ENCODE measurements around the gene METRN.

DNA sequence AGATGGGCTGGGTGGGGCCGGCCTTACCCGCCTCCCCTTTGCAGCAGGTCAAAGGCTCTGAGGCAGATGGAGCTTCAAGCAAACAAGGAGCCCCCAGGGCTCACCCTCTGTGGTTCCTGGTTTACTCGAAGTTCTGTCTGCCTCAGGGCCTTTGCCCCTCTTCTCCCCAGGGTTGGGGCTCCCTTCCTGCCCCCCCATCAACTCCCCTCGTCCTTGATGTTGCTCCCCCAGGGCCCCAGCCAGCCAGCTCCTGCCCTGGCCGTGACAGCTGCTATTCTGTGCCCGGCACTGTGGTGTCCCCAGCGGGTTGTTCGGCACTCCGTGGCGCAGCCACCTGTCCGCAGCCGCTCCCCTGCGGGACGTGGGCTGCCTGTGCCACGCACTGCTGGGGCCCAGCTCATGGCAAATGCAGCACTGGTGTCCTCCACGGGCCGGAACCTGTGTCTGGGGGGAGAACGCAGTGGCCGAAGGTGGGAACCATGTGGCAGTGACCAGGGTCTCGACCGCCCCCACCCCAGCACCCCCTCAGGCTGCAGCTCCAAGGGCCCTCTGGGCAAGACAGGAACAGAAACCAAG, 4.3 kb upstream of the METRN start:
- TF ChIP-seq, protein P1, sequence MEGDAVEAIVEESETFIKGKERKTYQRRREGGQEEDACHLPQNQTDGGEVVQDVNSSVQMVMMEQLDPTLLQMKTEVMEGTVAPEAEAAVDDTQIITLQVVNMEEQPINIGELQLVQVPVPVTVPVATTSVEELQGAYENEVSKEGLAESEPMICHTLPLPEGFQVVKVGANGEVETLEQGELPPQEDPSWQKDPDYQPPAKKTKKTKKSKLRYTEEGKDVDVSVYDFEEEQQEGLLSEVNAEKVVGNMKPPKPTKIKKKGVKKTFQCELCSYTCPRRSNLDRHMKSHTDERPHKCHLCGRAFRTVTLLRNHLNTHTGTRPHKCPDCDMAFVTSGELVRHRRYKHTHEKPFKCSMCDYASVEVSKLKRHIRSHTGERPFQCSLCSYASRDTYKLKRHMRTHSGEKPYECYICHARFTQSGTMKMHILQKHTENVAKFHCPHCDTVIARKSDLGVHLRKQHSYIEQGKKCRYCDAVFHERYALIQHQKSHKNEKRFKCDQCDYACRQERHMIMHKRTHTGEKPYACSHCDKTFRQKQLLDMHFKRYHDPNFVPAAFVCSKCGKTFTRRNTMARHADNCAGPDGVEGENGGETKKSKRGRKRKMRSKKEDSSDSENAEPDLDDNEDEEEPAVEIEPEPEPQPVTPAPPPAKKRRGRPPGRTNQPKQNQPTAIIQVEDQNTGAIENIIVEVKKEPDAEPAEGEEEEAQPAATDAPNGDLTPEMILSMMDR (IDR thresholded peaks at IDR 0.05): no peak
- TF ChIP-seq POLR2AphosphoS5 (IDR thresholded peaks at IDR 0.05; ENCODE audit: insufficient read depth in 1 of 2, low read depth in 1 of 2): no peak
- TF ChIP-seq POLR2A (IDR thresholded peaks at IDR 0.05): no peak

Measured in vagina (tissue), 2 donors.